Neural cell (in vitro differentiated cells): Measurements from ENCODE around the gene CLEC4C. TPM values are rescaled to one million over a fixed set of nuclear protein-coding genes. Genes with fewer than 3 reads are reported as not detected.

Experiments
- H2AFZ ChIP-seq: fragments of 200-600, 300-800 bp; sonication (generic), shearing (Covaris generic); 2 replicates; pipeline ENCODE4 v1.6.0; 2014; ENCODE audit warnings: low read depth, mild to moderate bottlenecking, antibody characterized with exemption, low read length, moderate library complexity
- H3F3A ChIP-seq: fragments of 200-600 bp; shearing (Covaris generic); 2 replicates; pipeline ENCODE4 v1.6.1; 2016; ENCODE audit warnings: mild to moderate bottlenecking, moderate library complexity, mixed read lengths, antibody characterized with exemption, low read length; ENCODE audit not compliant: insufficient read depth, poor library complexity, severe bottlenecking
- H3K27ac ChIP-seq: fragments of 200-600, 300-800 bp; sonication (generic), shearing (Covaris generic); 2 replicates; pipeline ENCODE4 v1.5.1; 2014; ENCODE audit warnings: mild to moderate bottlenecking, low read length, moderate library complexity
- H3K27me3 ChIP-seq: fragments of 300-800, 200-600 bp; sonication (generic), shearing (Covaris generic); 2 replicates; pipeline ENCODE4 v1.6.0; 2014; ENCODE audit warnings: mild to moderate bottlenecking, low read depth, low read length, moderate library complexity; ENCODE audit not compliant: insufficient read depth
- H3K36me3 ChIP-seq: fragments of 300-800, 200-600 bp; sonication (generic), shearing (Covaris generic); 2 replicates; pipeline ENCODE4 v1.5.1; 2014; ENCODE audit warnings: mild to moderate bottlenecking, antibody characterized with exemption, low read length, moderate library complexity; ENCODE audit not compliant: insufficient read depth
- H3K4me2 ChIP-seq: fragments of 300-800, 200-600 bp; sonication (generic), shearing (Covaris generic); 2 replicates; pipeline ENCODE4 v1.6.0; 2014; ENCODE audit warnings: mild to moderate bottlenecking, low read length
- H3K4me3 ChIP-seq: fragments of 300-800, 200-600 bp; sonication (generic), shearing (Covaris generic); 2 replicates; pipeline ENCODE4 v1.5.1; 2014; ENCODE audit warnings: mild to moderate bottlenecking, low read length, moderate library complexity
- H3K79me2 ChIP-seq: fragments of 200-600 bp; shearing (Covaris generic); replicated peaks from 2 replicates; pipeline ENCODE4 v1.6.0; 2014; ENCODE audit warnings: mild to moderate bottlenecking, low read length, moderate library complexity; ENCODE audit not compliant: insufficient read depth
- H3K9ac ChIP-seq: fragments of 300-800, 200-600 bp; sonication (generic), shearing (Covaris generic); 2 replicates; pipeline ENCODE4 v1.6.1; 2016; ENCODE audit warnings: mild to moderate bottlenecking, low read length, mixed read lengths
- H3K9me2 ChIP-seq: fragments of 200-600 bp; shearing (Covaris generic); 2 replicates; pipeline ENCODE4 v1.6.1; 2016; ENCODE audit warnings: mild to moderate bottlenecking, low read length, mixed read lengths; ENCODE audit not compliant: insufficient read depth
- H3K9me3 ChIP-seq: fragments of 200-600, 300-800 bp; sonication (generic), shearing (Covaris generic); 2 replicates; pipeline ENCODE4 v1.6.1; 2016; ENCODE audit warnings: mild to moderate bottlenecking, mixed run types, low read length, moderate library complexity, mixed read lengths
- H4K20me1 ChIP-seq: fragments of 200-600 bp; shearing (Covaris generic); 2 replicates; pipeline ENCODE4 v1.6.1; 2016; ENCODE audit warnings: mild to moderate bottlenecking, mixed run types; ENCODE audit not compliant: insufficient read depth
- CTCF ChIP-seq: fragments of 450-650 bp; IDR thresholded peaks from 2 replicates; pipeline ENCODE4 v1.5.1; 2014; ENCODE audit warnings: antibody characterized with exemption, mild to moderate bottlenecking, moderate library complexity; ENCODE audit not compliant: poor library complexity, severe bottlenecking
- EP300 ChIP-seq: fragments of 450-650 bp; conservative IDR thresholded peaks from 2 replicates; pipeline ENCODE4 v1.6.1; 2014; ENCODE audit warnings: antibody characterized with exemption, mild to moderate bottlenecking, moderate library complexity; ENCODE audit not compliant: poor library complexity, severe bottlenecking
- EZH2 ChIP-seq: fragments of 200-600, 300-800 bp; shearing (Covaris generic), sonication (generic); IDR thresholded peaks from 2 replicates; pipeline ENCODE4 v1.6.1; 2014; ENCODE audit warnings: antibody characterized with exemption, low read length, borderline replicate concordance, mild to moderate bottlenecking; ENCODE audit not compliant: insufficient read depth, poor library complexity, severe bottlenecking
- MXI1 ChIP-seq: fragments of 450-650 bp; conservative IDR thresholded peaks from 2 replicates; pipeline ENCODE4 v1.6.1; 2014; ENCODE audit warnings: antibody characterized with exemption, mild to moderate bottlenecking; ENCODE audit not compliant: poor library complexity, severe bottlenecking
- POLR2AphosphoS5 ChIP-seq: IDR thresholded peaks from 2 replicates; pipeline ENCODE4 v1.6.1; 2012
- RAD21 ChIP-seq: fragments of 450-650 bp; conservative IDR thresholded peaks from 2 replicates; pipeline ENCODE4 v1.6.1; 2014; ENCODE audit warnings: antibody characterized with exemption, mild to moderate bottlenecking, moderate library complexity
- REST ChIP-seq: IDR thresholded peaks from 2 replicates; pipeline ENCODE4 v1.6.1; 2012; ENCODE audit warnings: borderline replicate concordance
- SMC3 ChIP-seq: fragments of 450-650 bp; conservative IDR thresholded peaks from 2 replicates; pipeline ENCODE4 v1.6.1; 2014; ENCODE audit warnings: antibody characterized with exemption, mild to moderate bottlenecking, moderate library complexity; ENCODE audit not compliant: poor library complexity
- TAF1 ChIP-seq: IDR thresholded peaks from 2 replicates; pipeline ENCODE4 v1.6.1; 2012; ENCODE audit warnings: low read depth
- polyA plus RNA-seq: library from polyadenylated mRNA; depleted of rRNA; stranded (reverse); fragments of >200 nt; gene quantifications from 2 replicates; pipeline ENCODE4 v1.2.3, GENCODE V29; 2014

CLEC4C gene
- polyA plus RNA-seq, 1 donor from 2014 or later = not detected

DNA sequence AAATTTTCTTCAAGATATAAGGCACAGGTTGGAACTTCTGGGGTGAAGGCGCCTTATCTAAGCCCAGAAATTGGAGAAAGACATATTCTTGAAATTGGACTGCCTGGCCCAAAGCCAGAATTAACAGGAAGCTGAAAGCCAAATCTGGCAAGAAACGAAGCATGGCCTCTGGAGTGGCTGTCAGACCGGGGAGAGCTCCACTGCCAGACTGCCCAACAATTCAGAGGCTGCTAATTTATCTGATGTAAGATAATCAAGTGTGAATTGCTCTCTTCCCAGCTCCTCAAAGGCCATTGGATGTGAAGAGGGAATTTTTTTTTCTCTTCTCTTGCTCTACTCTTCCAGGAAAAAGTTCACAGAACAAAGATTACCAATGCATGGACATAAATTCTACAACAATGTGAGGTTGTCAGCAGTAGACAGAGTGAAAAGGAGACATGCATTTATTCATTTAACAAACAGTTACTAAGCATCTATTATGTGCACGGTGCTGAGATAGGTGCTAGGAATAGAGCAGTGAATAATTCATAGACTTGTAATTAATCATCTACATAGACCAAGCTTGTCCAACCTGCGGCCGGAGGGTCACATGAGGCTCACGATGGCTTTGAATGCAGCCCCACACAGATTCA is 51.5 kb downstream of the CLEC4C start, which contains the start of gene GDF3:
GDF3 (minus strand) TSS at position 210 of the 632 bp plus-strand sequence; CDS start at position 163, 47 bp downstream.
- Histone ChIP-seq H3K27ac (no peak within 1 kb of the TSS), H3K36me3 (no peaks in the 10 kb centered on the region), H3K27me3 (no peaks in the 10 kb centered on the region)

DNA sequence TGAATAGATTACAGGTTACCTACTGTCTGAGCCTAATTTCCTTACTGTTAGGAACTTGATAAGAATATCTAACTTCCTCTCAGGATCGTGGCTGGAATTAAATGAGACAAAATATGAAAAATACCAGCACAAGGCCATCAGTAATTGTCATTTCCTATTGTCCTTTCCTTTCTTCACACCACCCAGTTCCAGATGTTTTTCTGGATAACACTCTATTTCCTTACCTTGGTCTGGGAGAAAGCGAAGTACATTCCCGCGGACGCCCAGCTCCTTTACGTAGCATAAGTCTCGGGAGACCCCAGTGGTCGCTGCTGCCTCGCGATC is 52.0 kb downstream of the CLEC4C start:
- H3F3A ChIP-seq = no peaks in the 10 kb centered on the region
- TF ChIP-seq SMC3 (no peak), EZH2 (no peak), MXI1 (no peak), TAF1 (no peak)
- H3K9ac ChIP-seq = no peak overlapping the region
- no peak overlapping the region for H3K4me2 ChIP-seq
- H3K36me3 ChIP-seq = no peaks in the 10 kb centered on the region
- no peaks in the 10 kb centered on the region for H4K20me1 ChIP-seq
- H3K27ac ChIP-seq = no peak overlapping the region
- H3K4me3 ChIP-seq = no peak overlapping the region
- H3K27me3 ChIP-seq = no peaks in the 10 kb centered on the region
- H2AFZ ChIP-seq = no peak overlapping the region
- no peaks in the 10 kb centered on the region for H3K9me3 ChIP-seq
- no peaks in the 10 kb centered on the region for H3K9me2 ChIP-seq
- H3K79me2 ChIP-seq = no peaks in the 10 kb centered on the region

More for the DNA sequence above, 51.5 kb downstream of the CLEC4C start, which contains the start of gene GDF3:
- Histone ChIP-seq H3K4me3 (no peak within 1 kb of the TSS), H4K20me1 (no peaks in the 10 kb centered on the region), H3F3A (no peaks in the 10 kb centered on the region), H3K79me2 (no peaks in the 10 kb centered on the region), H3K9ac (no peak within 1 kb of the TSS), H3K9me3 (no peaks in the 10 kb centered on the region), H3K4me2 (no peak within 1 kb of the TSS), H3K9me2 (no peaks in the 10 kb centered on the region), H2AFZ (no peak within 1 kb of the TSS)
- TF ChIP-seq POLR2AphosphoS5 (no peak), RAD21 (no peak), MXI1 (no peak), EP300 (no peak), CTCF (no peak), TAF1 (no peak), SMC3 (no peak), EZH2 (no peak)

GRCh38 chr12:7694556-7695236 is 52.5 kb downstream of the CLEC4C start:
- Histone ChIP-seq H3K4me3 (no peak overlapping the region), H3K9me3 (no peaks in the 10 kb centered on the region), H3K79me2 (no peaks in the 10 kb centered on the region), H3K4me2 (no peak overlapping the region), H3K36me3 (no peaks in the 10 kb centered on the region), H2AFZ (no peak overlapping the region), H3K27me3 (no peaks in the 10 kb centered on the region), H3K27ac (no peak overlapping the region), H4K20me1 (no peaks in the 10 kb centered on the region), H3K9me2 (no peaks in the 10 kb centered on the region), H3F3A (no peaks in the 10 kb centered on the region), H3K9ac (no peak overlapping the region)
- TF ChIP-seq REST (no peak), TAF1 (no peak), EZH2 (no peak), CTCF (no peak), POLR2AphosphoS5 (no peak), MXI1 (no peak), RAD21 (no peak), EP300 (no peak), SMC3 (no peak)
